Measurements from ENCODE around the gene DTX1.
A peak's percentile ranks its signal among the peaks of the same experiment; 100 is the strongest.

DTX1 gene

GRCh38 chr12:113056631-113057488 is at the start of gene DTX1:
Gene DTX1 (plus strand): TSS chr12:113056730. CDS start chr12:113058193, 1,463 bp downstream.
- DNase-seq, result peak; percentile 65

- DNase-seq, result no peak
Observed at GRCh38 chr12:113007166-113007565, 49.4 kb upstream of the DTX1 start.

- DNase-seq, result no peak
Observed at GRCh38 chr12:113010701-113011100, 45.8 kb upstream of the DTX1 start.

GRCh38 chr12:113014565-113014964 is 42.0 kb upstream of the DTX1 start:
- no peak for DNase-seq

- no peak for DNase-seq
Observed at GRCh38 chr12:113016796-113017195, 39.7 kb upstream of the DTX1 start.

GRCh38 chr12:113019025-113019424 is 37.5 kb upstream of the DTX1 start:
- no peak for DNase-seq

GRCh38 chr12:113021500-113021899 is 35.0 kb upstream of the DTX1 start:
- no peak for DNase-seq

- DNase-seq, result no peak
Observed at GRCh38 chr12:113022563-113023297, 33.8 kb upstream of the DTX1 start.

GRCh38 chr12:113027726-113028125 is 28.8 kb upstream of the DTX1 start:
- no peak for DNase-seq

GRCh38 chr12:113030875-113031525 is 25.5 kb upstream of the DTX1 start:
- DNase-seq, result peak; percentile 14

- no peak for DNase-seq
Observed at GRCh38 chr12:113039911-113040445, 16.6 kb upstream of the DTX1 start.

- DNase-seq, result no peak
Observed at GRCh38 chr12:113040722-113041171, 15.8 kb upstream of the DTX1 start.

- no peak for DNase-seq
Observed at GRCh38 chr12:113041560-113041959, 15.0 kb upstream of the DTX1 start.

GRCh38 chr12:113043240-113043639 is 13.3 kb upstream of the DTX1 start:
- no peak for DNase-seq

GRCh38 chr12:113044516-113044915 is 12.0 kb upstream of the DTX1 start:
- DNase-seq, result no peak

- DNase-seq, result peak; percentile 72
Observed at GRCh38 chr12:113048716-113049127, 7.8 kb upstream of the DTX1 start.

GRCh38 chr12:113049976-113050742 is 6.4 kb upstream of the DTX1 start:
- no peak for DNase-seq

- DNase-seq, result no peak
Observed at GRCh38 chr12:113050795-113051194, 5.7 kb upstream of the DTX1 start.

- no peak for DNase-seq
Observed at GRCh38 chr12:113051759-113052158, 4.8 kb upstream of the DTX1 start.

- no peak for DNase-seq
Observed at GRCh38 chr12:113052326-113052725, 4.2 kb upstream of the DTX1 start.

- DNase-seq, result no peak
Observed at GRCh38 chr12:113054948-113055486, 1.5 kb upstream of the DTX1 start.
